HepG2 (cell line): ENCODE data around the gene OR8D1.

Source experiments
- CEBPB ChIP-seq: IDR thresholded peaks from 2 replicates; pipeline ENCODE4 v1.6.1; 2011; ENCODE audit warnings: low read depth, low read length, improper control_type of control experiment, borderline replicate concordance
- KDM3A ChIP-seq: IDR thresholded peaks from 2 replicates; pipeline ENCODE4 v1.6.1; 2018; ENCODE audit warnings: low read depth, missing compliant biosample characterization
- NCOA1 ChIP-seq: sonication (generic); formaldehyde crosslinking; IDR thresholded peaks from 2 replicates; pipeline ENCODE4 v1.9.0; 2021; ENCODE audit warnings: missing genetic modification reagents
- REST ChIP-seq, 2 experiments: IDR thresholded peaks; 2 replicates each; pipeline ENCODE4 v1.6.1; 2011 to 2012; ENCODE audit warnings: low read length in 2 of 2, borderline replicate concordance in 1 of 2, low read depth in 1 of 2, mild to moderate bottlenecking in 1 of 2, moderate library complexity in 1 of 2
- SMAD1 ChIP-seq: sonication (generic); formaldehyde crosslinking; IDR thresholded peaks from 2 replicates; pipeline ENCODE4 v1.4.0; 2020; ENCODE audit warnings: missing genetic modification reagents, low read depth, mild to moderate bottlenecking, borderline replicate concordance
- SP5 ChIP-seq: IDR thresholded peaks from 2 replicates; pipeline ENCODE4 v1.6.1; 2016; ENCODE audit warnings: low read depth, borderline replicate concordance
- ZNF207 ChIP-seq: fragments of 450-650 bp; IDR thresholded peaks from 2 replicates; pipeline ENCODE4 v1.6.1; 2016; ENCODE audit warnings: antibody characterized with exemption, borderline replicate concordance

- TF ChIP-seq NCOA1 (CRISPR knock-in tag) (no peak), SMAD1 (no peak), CEBPB (no peak), SP5 (CRISPR knock-in tag) (no peak), KDM3A (no peak), REST (IDR thresholded peaks at IDR 0.05; ENCODE audit: borderline replicate concordance in 1 of 2, low read depth in 1 of 2, low read length in 2 of 2) (no peak), ZNF207 (no peak)
Observed at GRCh38 chr11:124302347-124303125, 11.2 kb downstream of the OR8D1 start.
